HG03159 (cell line): Measurements from ENCODE around the gene DAND5.
"Not testable (repeated sequence)": the region's sequence is repeated elsewhere in the genome, so short reads cannot be mapped to it uniquely, and the experiment has no call there.

ENCODE experiments used
- ATAC-seq: cut with Tn5 transposase; IDR thresholded peaks from one replicate; pipeline ENCODE4 v1.9.1; 2021; ENCODE audit warnings: mild to moderate bottlenecking, moderate library complexity; ENCODE audit not compliant: unreplicated experiment

DAND5 gene

GRCh38 chr19:12965017-12965811 is 4.2 kb upstream of the DAND5 start:
- no peak for ATAC-seq

GRCh38 chr19:12965812-12966135 is 3.6 kb upstream of the DAND5 start:
- no peak for ATAC-seq

GRCh38 chr19:12967907-12968306 is 1.5 kb upstream of the DAND5 start:
- ATAC-seq, result no peak

GRCh38 chr19:12970070-12970820 is 869 bp downstream of the DAND5 start:
- no peak for ATAC-seq

- no peak for ATAC-seq
Observed at GRCh38 chr19:12973236-12973635, 3.9 kb downstream of the DAND5 start.

- no peak for ATAC-seq
Observed at GRCh38 chr19:12974301-12975220, 5.2 kb downstream of the DAND5 start.

- ATAC-seq, result no peak
Observed at GRCh38 chr19:12975221-12975741, 5.9 kb downstream of the DAND5 start.

- not testable (repeated sequence) for ATAC-seq
Observed at GRCh38 chr19:12976109-12976508, 6.7 kb downstream of the DAND5 start.

- no peak for ATAC-seq
Observed at GRCh38 chr19:12979974-12980373, 10.6 kb downstream of the DAND5 start.

GRCh38 chr19:12982648-12983047 is 13.3 kb downstream of the DAND5 start:
- ATAC-seq, result no peak

- no peak for ATAC-seq
Observed at GRCh38 chr19:12983091-12983490, 13.7 kb downstream of the DAND5 start.

GRCh38 chr19:12983542-12984142 is 14.3 kb downstream of the DAND5 start:
- no peak for ATAC-seq

- ATAC-seq, result no peak
Observed at GRCh38 chr19:12984143-12984627, 14.8 kb downstream of the DAND5 start.

- ATAC-seq, result no peak
Observed at GRCh38 chr19:12984683-12985048, 15.3 kb downstream of the DAND5 start.

GRCh38 chr19:12985049-12985776 is 15.8 kb downstream of the DAND5 start:
- ATAC-seq, result no peak

- no peak for ATAC-seq
Observed at GRCh38 chr19:12986726-12987125, 17.4 kb downstream of the DAND5 start.

GRCh38 chr19:12987190-12987589 is 17.8 kb downstream of the DAND5 start:
- no peak for ATAC-seq

GRCh38 chr19:12987781-12988180 is 18.4 kb downstream of the DAND5 start:
- ATAC-seq, result no peak

GRCh38 chr19:12990431-12990830 is 21.1 kb downstream of the DAND5 start:
- no peak for ATAC-seq

GRCh38 chr19:12990853-12991252 is 21.5 kb downstream of the DAND5 start:
- no peak for ATAC-seq
